ENCODE results near the gene STX8.

STX8 gene

GRCh38 chr17:9334536-9335446 lies 240.8 kb downstream of the STX8 start:
- Histone ChIP-seq H2AFZ (ENCODE audit: low read depth, low read length) (no peak overlapping the region), H3K36me3 (ENCODE audit: insufficient read depth, low read length) (no peaks in the 10 kb centered on the region), H3K27me3 (ENCODE audit: insufficient read depth, low read length, poor library complexity) (no peaks in the 10 kb centered on the region), H4K20me1 (ENCODE audit: insufficient read depth, low read length) (no peaks in the 10 kb centered on the region), H3K79me2 (ENCODE audit: insufficient read depth, low read length) (no peaks in the 10 kb centered on the region), H3K9ac (ENCODE audit: low read depth, low read length) (no peak overlapping the region), H3K9me3 (ENCODE audit: insufficient read depth, low read length, severe bottlenecking) (peaks cover 12% of the 10 kb centered on the region), H3K4me1 (ENCODE audit: insufficient read depth, low read length) (no peaks in the 10 kb centered on the region), H3K4me2 (ENCODE audit: insufficient read depth, low read length) (no peak overlapping the region), H3K4me3 (ENCODE audit: low read depth in 1 of 2, low read length in 2 of 2) (no peak overlapping the region), H3K27ac (ENCODE audit: low read length) (no peak overlapping the region)
- DNase-seq (no peak), ATAC-seq (ENCODE audit: insufficient read depth, low read depth) (no peak)
- TF ChIP-seq EZH2 (IDR thresholded peaks at IDR 0.05; ENCODE audit: borderline replicate concordance, low read depth, low read length, severe bottlenecking) (no peak), CTCF (IDR thresholded peaks at IDR 0.05; ENCODE audit: borderline replicate concordance, extremely low read depth, low read length, poor library complexity, severe bottlenecking) (no peak)

GRCh38 chr17:9332132-9332494 lies 243.5 kb downstream of the STX8 start:
- Histone ChIP-seq H3K4me2 (ENCODE audit: insufficient read depth, low read length) (no peak overlapping the region), H3K27me3 (ENCODE audit: insufficient read depth, low read length, poor library complexity) (no peaks in the 10 kb centered on the region), H3K9ac (ENCODE audit: low read depth, low read length) (no peak overlapping the region), H3K36me3 (ENCODE audit: insufficient read depth, low read length) (no peaks in the 10 kb centered on the region), H2AFZ (ENCODE audit: low read depth, low read length) (no peak overlapping the region), H3K4me1 (ENCODE audit: insufficient read depth, low read length) (no peaks in the 10 kb centered on the region), H3K4me3 (ENCODE audit: low read depth in 1 of 2, low read length in 2 of 2) (no peak overlapping the region), H3K27ac (ENCODE audit: low read length) (no peak overlapping the region), H3K9me3 (ENCODE audit: insufficient read depth, low read length, severe bottlenecking) (peaks cover 12% of the 10 kb centered on the region), H4K20me1 (ENCODE audit: insufficient read depth, low read length) (no peaks in the 10 kb centered on the region), H3K79me2 (ENCODE audit: insufficient read depth, low read length) (no peaks in the 10 kb centered on the region)
- DNase-seq = no peak
- ATAC-seq (ENCODE audit: insufficient read depth, low read depth) = no peak
- TF ChIP-seq CTCF (IDR thresholded peaks at IDR 0.05; ENCODE audit: borderline replicate concordance, extremely low read depth, low read length, poor library complexity, severe bottlenecking) = no peak
- TF ChIP-seq EZH2 (IDR thresholded peaks at IDR 0.05; ENCODE audit: borderline replicate concordance, low read depth, low read length, severe bottlenecking) = no peak

- DNase-seq (no peak), ATAC-seq (ENCODE audit: insufficient read depth, low read depth) (no peak)
- Histone ChIP-seq H3K79me2 (ENCODE audit: insufficient read depth, low read length) (no peaks in the 10 kb centered on the region), H3K27me3 (ENCODE audit: insufficient read depth, low read length, poor library complexity) (no peaks in the 10 kb centered on the region), H3K27ac (ENCODE audit: low read length) (no peak overlapping the region), H4K20me1 (ENCODE audit: insufficient read depth, low read length) (no peaks in the 10 kb centered on the region), H3K36me3 (ENCODE audit: insufficient read depth, low read length) (no peaks in the 10 kb centered on the region), H3K4me3 (ENCODE audit: low read depth in 1 of 2, low read length in 2 of 2) (no peak overlapping the region), H3K4me2 (ENCODE audit: insufficient read depth, low read length) (no peak overlapping the region), H3K9ac (ENCODE audit: low read depth, low read length) (no peak overlapping the region), H3K9me3 (ENCODE audit: insufficient read depth, low read length, severe bottlenecking) (peaks cover 12% of the 10 kb centered on the region), H3K4me1 (ENCODE audit: insufficient read depth, low read length) (no peaks in the 10 kb centered on the region), H2AFZ (ENCODE audit: low read depth, low read length) (no peak overlapping the region)
- TF ChIP-seq CTCF (IDR thresholded peaks at IDR 0.05; ENCODE audit: borderline replicate concordance, extremely low read depth, low read length, poor library complexity, severe bottlenecking) (no peak), EZH2 (IDR thresholded peaks at IDR 0.05; ENCODE audit: borderline replicate concordance, low read depth, low read length, severe bottlenecking) (no peak)
Measured at GRCh38 chr17:9331279-9332131, 244.1 kb downstream of the STX8 start.

Data from DND-41 (cell line).